B cell (primary cell): ENCODE results near the gene ZBTB43. TPM values are rescaled to one million over a fixed set of nuclear protein-coding genes. Genes with fewer than 3 reads are reported as not detected.

Experiments used
- ATAC-seq: fragments of 200-7000 bp; cut with Tn5 transposase; one replicate; pipeline ENCODE4 v1.10.0; 2021; ENCODE audit warnings: low read depth, mild to moderate bottlenecking, moderate number of reproducible peaks, moderate library complexity
- CTCF ChIA-PET: fragments of 350-600 bp; sonication (Branson Sonifier 250); formaldehyde crosslinking; loops from one replicate; lab custom pipeline; 2021; ENCODE audit warnings: antibody characterized with exemption, inconsistent platforms; lab: Charles Lee
- POLR2A ChIA-PET: fragments of 350-600 bp; sonication (Branson Sonifier 250); formaldehyde crosslinking; loops from one replicate; lab custom pipeline; 2021; ENCODE audit warnings: antibody characterized with exemption; lab: Charles Lee
- DNase-seq: peaks from one replicate; pipeline ENCODE4 v3.0.0; 2013
- H2AFZ ChIP-seq: 2 replicates; pipeline ENCODE4 v1.6.1; 2012; ENCODE audit warnings: mild to moderate bottlenecking, low read depth, low read length; ENCODE audit not compliant: insufficient read depth, poor library complexity, severe bottlenecking
- H3K27ac ChIP-seq, 2 donors: 1 replicate in 1 of 2; 2 replicates in 1 of 2; pipeline ENCODE4 v1.5.1; 2012 to 2013; ENCODE audit warnings: low read length in 2 of 2, mild to moderate bottlenecking in 2 of 2, moderate library complexity in 1 of 2
- H3K27me3 ChIP-seq, 4 experiments: fragments of 200-600 bp in 1 of 4; sonication (generic) in 1 of 4; replicated peaks in 1 of 4; 1 replicate in 2 of 4; 2 replicates in 2 of 4; pipeline versions ENCODE4 v1.6.1 to v1.7.0; 2013 to 2016; ENCODE audit warnings: low read length in 3 of 4, mild to moderate bottlenecking in 2 of 4, mixed read lengths in 1 of 4, moderate library complexity in 1 of 4; ENCODE audit not compliant: insufficient read depth in 4 of 4, control insufficient read depth in 3 of 4; ENCODE audit errors: control extremely low read depth in 1 of 4
- H3K36me3 ChIP-seq, 2 experiments: replicated peaks in 1 of 2; 1 replicate in 1 of 2; 2 replicates in 1 of 2; pipeline versions ENCODE4 v1.6.1 to v1.7.1; 2013; ENCODE audit warnings: low read length in 1 of 2; ENCODE audit not compliant: insufficient read depth in 2 of 2, control insufficient read depth in 1 of 2; ENCODE audit errors: control extremely low read depth in 1 of 2, extremely low read depth in 1 of 2
- H3K4me1 ChIP-seq, 2 donors: fragments of 200-600 bp in 1 of 2; sonication (generic) in 1 of 2; 1 replicate in 1 of 2; 2 replicates in 1 of 2; pipeline versions ENCODE4 v1.5.1 to v1.6.1; 2013 to 2017; ENCODE audit warnings: low read length in 2 of 2; ENCODE audit not compliant: control insufficient read depth in 2 of 2, insufficient read depth in 2 of 2
- H3K4me2 ChIP-seq: replicated peaks from 2 replicates; pipeline ENCODE3; 2012; ENCODE audit warnings: mild to moderate bottlenecking, low read depth, low read length; ENCODE audit not compliant: poor library complexity, severe bottlenecking
- H3K4me3 ChIP-seq, 5 experiments: fragments of 200-600 bp in 1 of 5; sonication (generic) in 1 of 5; 1 replicate in 3 of 5; 2 replicates in 2 of 5; pipeline versions ENCODE4 v1.5.1 to v1.7.0; 2011 to 2016; ENCODE audit warnings: low read length in 4 of 5, mild to moderate bottlenecking in 4 of 5, low read depth in 2 of 5, control low read depth in 1 of 5, moderate library complexity in 1 of 5; ENCODE audit not compliant: insufficient read depth in 1 of 5; ENCODE audit errors: control extremely low read depth in 1 of 5, extremely low read depth in 1 of 5
- H3K79me2 ChIP-seq: fragments of 200-600 bp; sonication (generic); one replicate; pipeline ENCODE4 v1.6.0; 2016; ENCODE audit warnings: low read length; ENCODE audit not compliant: control insufficient read depth, insufficient read depth
- H3K9ac ChIP-seq: fragments of 200-600 bp; sonication (generic); 2 replicates; pipeline ENCODE4 v1.6.1; 2017; ENCODE audit warnings: mild to moderate bottlenecking, low read length, moderate library complexity
- H3K9me3 ChIP-seq, 3 donors: one replicate each; pipeline versions ENCODE4 v1.6.1 to v1.7.1; 2013; ENCODE audit warnings: low read length in 2 of 3; ENCODE audit not compliant: control insufficient read depth in 2 of 3, insufficient read depth in 1 of 3; ENCODE audit errors: control extremely low read depth in 1 of 3
- H4K20me1 ChIP-seq: 2 replicates; pipeline ENCODE4 v1.6.0; 2012; ENCODE audit warnings: mild to moderate bottlenecking, low read length; ENCODE audit not compliant: insufficient read depth, control insufficient read depth, poor library complexity, severe bottlenecking
- H3K27ac Mint-ChIP-seq: one replicate; pipeline ENCODE4 v1.8.0; 2021; ENCODE audit warnings: mixed read lengths
- H3K27me3 Mint-ChIP-seq: one replicate; pipeline ENCODE4 v1.8.0; 2021; ENCODE audit warnings: mixed read lengths
- H3K4me1 Mint-ChIP-seq: one replicate; pipeline ENCODE4 v1.8.0; 2021; ENCODE audit warnings: mixed read lengths
- H3K4me3 Mint-ChIP-seq: one replicate; pipeline ENCODE4 v1.8.0; 2021; ENCODE audit warnings: mixed read lengths
- H3K9me3 Mint-ChIP-seq: one replicate; pipeline ENCODE4 v1.8.0; 2022; ENCODE audit warnings: mixed read lengths; ENCODE audit not compliant: insufficient read depth
- EZH2 ChIP-seq: IDR thresholded peaks from 2 replicates; pipeline ENCODE4 v1.6.1; 2012; ENCODE audit warnings: borderline replicate concordance, low read depth, mild to moderate bottlenecking, moderate library complexity, low read length; ENCODE audit not compliant: insufficient read depth, poor library complexity, severe bottlenecking
- WGBS: methylation state at CpG from one replicate; pipeline ENCODE4 v1.1.5; 2013; ENCODE audit warnings: missing lambda C conversion rate; ENCODE audit not compliant: insufficient coverage; 5-methylcytosine and 5-hydroxymethylcytosine counted together
- intact Hi-C: fragments of 100-400 bp; cut with micrococcal nuclease; formaldehyde crosslinking; loops from one replicate; pipeline ENCODE4 v1.10.0; 2022
- polyA plus RNA-seq: library from polyadenylated mRNA; depleted of rRNA; stranded (reverse); fragments of >200 nt; gene quantifications from 2 replicates; pipeline ENCODE4 v1.2.3, GENCODE V29; 2012
- total RNA-seq, 2 donors: library from RNA; stranded (reverse); fragments of 120-200 nt in 1 of 2; gene quantifications; 1 replicate in 1 of 2; 2 replicates in 1 of 2; pipeline versions ENCODE4 v1.2.3 to v1.2.4, GENCODE V29; 2013 to 2022
- TF ChIP-seq, protein P1 (sequence below): fragments of 200-600 bp; IDR thresholded peaks from one replicate; pipeline ENCODE4 v1.8.0; 2022; ENCODE audit warnings: antibody characterized with exemption, mild to moderate bottlenecking

ZBTB43 gene
- total and polyA plus RNA-seq, 2 donors (not counting 1 experiment from before 2014, with no cell fraction given), result 7.0 to 20.2 TPM

DNA sequence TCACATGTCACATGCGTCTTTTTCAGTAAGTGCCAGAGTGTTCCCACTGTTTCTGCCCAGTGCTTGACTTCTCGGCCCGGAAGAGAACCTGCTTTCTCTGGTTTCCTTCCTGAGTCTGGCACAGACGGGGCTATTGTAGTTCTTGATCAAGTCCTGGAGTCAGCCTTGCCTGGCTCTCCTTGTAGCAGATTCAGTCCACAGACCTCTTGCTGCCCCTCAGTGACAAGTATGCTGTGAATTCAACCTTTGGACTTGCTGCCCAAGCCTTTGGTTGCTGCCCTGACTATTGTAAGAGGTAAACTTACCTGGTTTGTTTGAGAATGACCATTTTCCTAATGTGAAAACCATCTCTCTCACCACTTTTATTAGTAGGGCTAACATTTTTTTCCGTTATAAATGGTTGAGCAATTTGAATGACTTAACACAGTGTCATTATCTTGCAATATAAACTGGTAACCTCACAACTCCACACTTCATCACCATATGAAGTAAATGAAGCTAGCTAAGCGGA is 80.3 kb downstream of the ZBTB43 start:
- Histone ChIP-seq H4K20me1 (peaks cover 7% of the 10 kb centered on the region), H3K9me3 (peaks cover 0 to 3% (median 0%) of the 10 kb centered on the region in 3 donors), H3K9ac (no peak overlapping the region), H3K4me1 (no peaks in the 10 kb centered on the region), H3K4me2 (no peak overlapping the region), H3K4me3 (no peak overlapping the region), H3K79me2 (peaks cover 16% of the 10 kb centered on the region), H2AFZ (no peak overlapping the region), H3K27ac (no peak overlapping the region), H3K36me3 (peaks cover 5 to 37% of the 10 kb centered on the region in 2 experiments), H3K27me3 (no peaks in the 10 kb centered on the region)
- Mint-ChIP-seq H3K4me3 (no peak overlapping the region), H3K27me3 (no peaks in the 10 kb centered on the region), H3K4me1 (no peaks in the 10 kb centered on the region), H3K9me3 (no peaks in the 10 kb centered on the region), H3K27ac (no peak overlapping the region)
- WGBS, result 81% methylated on average over 4 of the region's 6 CpGs
- no peak for ATAC-seq
- DNase-seq, result no peak
- intact Hi-C loops, result no loop called here
- TF ChIP-seq EZH2, result no peak
- TF ChIP-seq, protein P1, sequence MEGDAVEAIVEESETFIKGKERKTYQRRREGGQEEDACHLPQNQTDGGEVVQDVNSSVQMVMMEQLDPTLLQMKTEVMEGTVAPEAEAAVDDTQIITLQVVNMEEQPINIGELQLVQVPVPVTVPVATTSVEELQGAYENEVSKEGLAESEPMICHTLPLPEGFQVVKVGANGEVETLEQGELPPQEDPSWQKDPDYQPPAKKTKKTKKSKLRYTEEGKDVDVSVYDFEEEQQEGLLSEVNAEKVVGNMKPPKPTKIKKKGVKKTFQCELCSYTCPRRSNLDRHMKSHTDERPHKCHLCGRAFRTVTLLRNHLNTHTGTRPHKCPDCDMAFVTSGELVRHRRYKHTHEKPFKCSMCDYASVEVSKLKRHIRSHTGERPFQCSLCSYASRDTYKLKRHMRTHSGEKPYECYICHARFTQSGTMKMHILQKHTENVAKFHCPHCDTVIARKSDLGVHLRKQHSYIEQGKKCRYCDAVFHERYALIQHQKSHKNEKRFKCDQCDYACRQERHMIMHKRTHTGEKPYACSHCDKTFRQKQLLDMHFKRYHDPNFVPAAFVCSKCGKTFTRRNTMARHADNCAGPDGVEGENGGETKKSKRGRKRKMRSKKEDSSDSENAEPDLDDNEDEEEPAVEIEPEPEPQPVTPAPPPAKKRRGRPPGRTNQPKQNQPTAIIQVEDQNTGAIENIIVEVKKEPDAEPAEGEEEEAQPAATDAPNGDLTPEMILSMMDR, result no peak
- ChIA-PET CTCF (no interaction called here), POLR2A (no interaction called here)

DNA sequence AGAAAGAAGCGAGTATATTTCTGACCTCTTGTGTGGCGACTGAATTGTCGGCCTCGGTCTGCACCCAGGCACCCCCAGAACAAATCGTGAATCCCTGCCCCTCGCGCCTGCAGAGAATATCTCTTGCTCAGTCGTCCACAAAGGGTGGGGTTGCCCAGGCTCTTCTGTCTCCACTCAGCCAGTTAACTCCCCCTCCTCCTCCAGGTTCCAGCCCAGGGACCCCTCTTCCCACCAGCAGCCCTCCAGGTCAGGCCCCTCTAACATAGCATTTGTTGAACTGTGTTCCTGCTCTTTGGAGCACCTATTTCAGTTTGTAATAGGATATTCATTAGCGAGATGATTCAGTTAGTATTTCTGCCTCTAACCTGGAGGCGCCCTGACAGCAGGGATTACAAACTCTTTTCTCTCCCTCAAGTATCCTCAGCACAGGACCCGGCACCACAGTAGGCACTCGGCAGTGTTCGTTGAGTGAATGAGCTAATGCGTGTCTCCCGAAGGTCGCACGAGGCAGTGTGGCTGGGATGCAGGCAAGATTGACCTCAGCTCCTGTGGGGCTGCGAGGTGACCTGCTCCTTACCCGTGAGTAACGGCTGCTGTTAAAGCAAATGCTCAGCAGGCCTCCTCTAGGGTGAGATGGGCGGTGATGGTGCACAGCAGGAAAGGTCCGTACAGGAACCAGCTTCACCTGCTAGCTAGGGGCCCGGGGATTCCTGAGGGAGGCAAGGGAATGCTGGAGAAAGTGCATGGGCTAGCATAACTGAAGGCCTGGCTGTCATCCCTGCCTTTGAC is 81.4 kb downstream of the ZBTB43 start:
- 95% methylated on average over 22 of the region's 23 CpGs for WGBS
- CTCF ChIA-PET, result no interaction called here
- DNase-seq, result no peak
- Mint-ChIP-seq H3K9me3 (no peaks in the 10 kb centered on the region), H3K4me3 (no peak overlapping the region), H3K27ac (no peak overlapping the region), H3K27me3 (no peaks in the 10 kb centered on the region), H3K4me1 (no peaks in the 10 kb centered on the region)
- H3K27me3 ChIP-seq, result no peaks in the 10 kb centered on the region
- peaks cover 9% of the 10 kb centered on the region for H3K79me2 ChIP-seq
- no peak for TF ChIP-seq EZH2
- TF ChIP-seq, protein P1, result no peak
- peaks cover 2 to 27% of the 10 kb centered on the region in 2 experiments for H3K36me3 ChIP-seq
- no peaks in the 10 kb centered on the region for H3K4me1 ChIP-seq
- H2AFZ ChIP-seq, result no peak overlapping the region
- no peak overlapping the region for H3K4me3 ChIP-seq
- H3K27ac ChIP-seq, result no peak overlapping the region
- ATAC-seq, result no peak
- no peak overlapping the region for H3K4me2 ChIP-seq
- H3K9ac ChIP-seq, result no peak overlapping the region
- H3K9me3 ChIP-seq, result peaks cover 0 to 3% (median 0%) of the 10 kb centered on the region in 3 donors
- POLR2A ChIA-PET, result no interaction called here
- intact Hi-C loops, result no loop called here
- H4K20me1 ChIP-seq, result no peaks in the 10 kb centered on the region
